SK-N-MC (cell line): ENCODE measurements around the gene LMBRD2.

ENCODE experiments used
- DNase-seq: peaks from one replicate; pipeline ENCODE4 v3.0.0-alpha.2; 2011; ENCODE audit warnings: low read depth, low spot score
- H3K27ac ChIP-seq: fragments of 200-600 bp; sonication (generic); 2 replicates; pipeline ENCODE4 v1.5.1; 2016; ENCODE audit warnings: mixed run types
- H3K36me3 ChIP-seq: fragments of 200-600 bp; sonication (generic); 2 replicates; pipeline ENCODE4 v1.6.1; 2017; ENCODE audit warnings: antibody characterized with exemption, low read length, mixed read lengths; ENCODE audit not compliant: insufficient read depth
- H3K4me3 ChIP-seq: fragments of 200-600 bp; sonication (generic); 2 replicates; pipeline ENCODE4 v1.5.1; 2016
- H3K9ac ChIP-seq: fragments of 200-600 bp; sonication (generic); 2 replicates; pipeline ENCODE4 v1.8.0; 2017; ENCODE audit warnings: mixed run types, mixed read lengths; ENCODE audit not compliant: insufficient read length
- H3K9me3 ChIP-seq: fragments of 200-600 bp; sonication (generic); 2 replicates; pipeline ENCODE4 v1.6.1; 2017; ENCODE audit warnings: low read depth, mild to moderate bottlenecking, antibody characterized with exemption, low read length, moderate library complexity, mixed read lengths
- EZH2 ChIP-seq: fragments of 200-600 bp; sonication (generic); IDR thresholded peaks from one replicate; pipeline ENCODE4 v1.6.1; 2017; ENCODE audit warnings: antibody characterized with exemption
- FOXP2 ChIP-seq: optimal IDR thresholded peaks from 2 replicates; pipeline ENCODE3; 2011; ENCODE audit warnings: mild to moderate bottlenecking, moderate library complexity; ENCODE audit not compliant: insufficient read depth; ENCODE audit errors: extremely low read length, control extremely low read depth
- POLR2AphosphoS5 ChIP-seq: IDR thresholded peaks from 2 replicates; pipeline ENCODE4 v1.6.1; 2012; ENCODE audit warnings: mild to moderate bottlenecking, low read depth, low read length, borderline replicate concordance

The LMBRD2 gene

DNA sequence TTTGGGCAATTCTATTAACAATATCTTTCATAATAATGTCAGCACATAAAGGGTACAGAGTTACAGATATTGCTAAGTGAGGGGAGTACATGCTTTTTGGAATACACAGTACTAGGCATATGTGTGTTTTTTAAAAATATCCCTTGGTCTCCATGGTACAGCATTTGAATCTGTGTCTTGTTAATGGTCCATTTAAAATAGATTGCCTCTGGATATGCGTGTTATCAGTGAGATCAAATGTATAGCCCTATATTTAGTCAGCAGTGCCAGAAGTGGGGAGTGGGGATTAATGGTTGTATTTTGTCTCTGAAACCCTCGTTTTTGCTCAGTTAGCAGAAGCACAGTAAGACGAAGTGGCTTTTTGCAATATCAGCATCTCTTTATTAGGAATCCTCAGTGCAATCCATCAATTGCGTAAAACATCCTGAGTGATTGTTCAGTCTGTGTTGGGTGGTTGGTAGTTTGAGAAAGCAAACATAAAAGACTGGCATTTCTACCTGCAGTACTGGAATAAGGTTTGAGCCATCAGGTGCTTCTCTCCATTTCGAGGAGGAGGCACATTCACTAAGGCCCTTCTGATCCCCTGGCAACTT is 19.2 kb upstream of the LMBRD2 start:
- no peak for TF ChIP-seq EZH2
- TF ChIP-seq FOXP2 = no peak
- TF ChIP-seq POLR2AphosphoS5 = no peak
- no peaks in the 10 kb centered on the region for H3K9me3 ChIP-seq
- no peak overlapping the region for H3K9ac ChIP-seq
- H3K4me3 ChIP-seq = no peak overlapping the region
- peak overlapping the region; percentile 56; the same call in 1 of the 2 replicates for H3K27ac ChIP-seq
- DNase-seq = no peak
- peaks cover 100% of the 10 kb centered on the region for H3K36me3 ChIP-seq

DNA sequence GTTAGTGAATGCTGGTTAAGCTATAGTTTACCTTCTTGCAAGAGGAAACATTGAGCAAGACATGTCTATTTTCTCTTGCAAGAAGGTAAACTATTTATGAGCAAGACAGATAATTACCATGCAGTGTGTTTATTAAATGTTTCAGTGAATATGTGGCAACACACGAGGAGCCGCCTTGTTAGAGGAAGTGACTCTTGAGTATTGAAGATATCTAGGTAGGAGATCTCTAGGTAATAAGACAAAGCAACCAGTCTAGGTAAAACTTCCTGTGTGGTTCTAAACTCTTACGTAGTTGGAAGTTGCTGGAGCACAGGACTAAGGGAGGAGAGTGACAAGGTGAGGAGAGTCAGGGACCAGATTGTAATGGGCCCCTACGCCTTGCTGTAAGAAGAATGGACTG is 17.1 kb upstream of the LMBRD2 start:
- Histone ChIP-seq H3K9ac (no peak overlapping the region), H3K4me3 (no peak overlapping the region), H3K27ac (no peak overlapping the region), H3K9me3 (no peaks in the 10 kb centered on the region), H3K36me3 (peaks cover 100% of the 10 kb centered on the region)
- DNase-seq = no peak
- no peak for TF ChIP-seq POLR2AphosphoS5
- TF ChIP-seq FOXP2 = no peak
- TF ChIP-seq EZH2 = no peak

GRCh38 chr5:36164461-36164860 is 12.8 kb upstream of the LMBRD2 start:
- no peak overlapping the region for H3K4me3 ChIP-seq
- H3K27ac ChIP-seq = no peak overlapping the region
- peaks cover 100% of the 10 kb centered on the region for H3K36me3 ChIP-seq
- H3K9me3 ChIP-seq = no peaks in the 10 kb centered on the region
- TF ChIP-seq POLR2AphosphoS5 = no peak
- TF ChIP-seq EZH2 = no peak
- no peak for TF ChIP-seq FOXP2
- H3K9ac ChIP-seq = no peak overlapping the region
- DNase-seq = no peak

GRCh38 chr5:36162810-36163486 is 11.3 kb upstream of the LMBRD2 start:
- no peak for TF ChIP-seq POLR2AphosphoS5
- TF ChIP-seq EZH2 = no peak
- no peak for TF ChIP-seq FOXP2
- no peak overlapping the region for H3K27ac ChIP-seq
- no peak overlapping the region for H3K9ac ChIP-seq
- no peak overlapping the region for H3K4me3 ChIP-seq
- no peaks in the 10 kb centered on the region for H3K9me3 ChIP-seq
- no peak for DNase-seq
- peaks cover 99% of the 10 kb centered on the region for H3K36me3 ChIP-seq

GRCh38 chr5:36161361-36161760 is 9.7 kb upstream of the LMBRD2 start:
- H3K4me3 ChIP-seq = no peak overlapping the region
- no peak for DNase-seq
- H3K9me3 ChIP-seq = no peaks in the 10 kb centered on the region
- H3K27ac ChIP-seq = no peak overlapping the region
- no peak overlapping the region for H3K9ac ChIP-seq
- H3K36me3 ChIP-seq = peaks cover 99% of the 10 kb centered on the region
- no peak for TF ChIP-seq POLR2AphosphoS5
- TF ChIP-seq EZH2 = no peak
- no peak for TF ChIP-seq FOXP2

- Histone ChIP-seq H3K4me3 (no peak overlapping the region), H3K9ac (no peak overlapping the region), H3K9me3 (no peaks in the 10 kb centered on the region), H3K27ac (no peak overlapping the region), H3K36me3 (peaks cover 99% of the 10 kb centered on the region)
- DNase-seq = no peak
- TF ChIP-seq EZH2 (no peak), FOXP2 (no peak), POLR2AphosphoS5 (no peak)
These were observed 8.9 kb upstream of the LMBRD2 start for GRCh38 chr5:36160617-36161016.

GRCh38 chr5:36158144-36158543 is 6.5 kb upstream of the LMBRD2 start:
- H3K9me3 ChIP-seq = no peaks in the 10 kb centered on the region
- peak overlapping the region; percentile 94 for H3K27ac ChIP-seq
- H3K9ac ChIP-seq = no peak overlapping the region
- H3K4me3 ChIP-seq = peak overlapping the region; percentile 20; the same call in 1 of the 2 replicates
- peak; percentile 47 for DNase-seq
- no peak for TF ChIP-seq POLR2AphosphoS5
- peak; percentile 9 for TF ChIP-seq FOXP2
- peaks cover 99% of the 10 kb centered on the region for H3K36me3 ChIP-seq

GRCh38 chr5:36156619-36157018 is 4.9 kb upstream of the LMBRD2 start:
- Histone ChIP-seq H3K27ac (peak overlapping the region; percentile 94), H3K36me3 (peaks cover 90% of the 10 kb centered on the region), H3K9ac (no peak overlapping the region), H3K4me3 (peak overlapping the region; percentile 41), H3K9me3 (no peaks in the 10 kb centered on the region)
- no peak for DNase-seq
- TF ChIP-seq FOXP2 (no peak), POLR2AphosphoS5 (no peak)

DNA sequence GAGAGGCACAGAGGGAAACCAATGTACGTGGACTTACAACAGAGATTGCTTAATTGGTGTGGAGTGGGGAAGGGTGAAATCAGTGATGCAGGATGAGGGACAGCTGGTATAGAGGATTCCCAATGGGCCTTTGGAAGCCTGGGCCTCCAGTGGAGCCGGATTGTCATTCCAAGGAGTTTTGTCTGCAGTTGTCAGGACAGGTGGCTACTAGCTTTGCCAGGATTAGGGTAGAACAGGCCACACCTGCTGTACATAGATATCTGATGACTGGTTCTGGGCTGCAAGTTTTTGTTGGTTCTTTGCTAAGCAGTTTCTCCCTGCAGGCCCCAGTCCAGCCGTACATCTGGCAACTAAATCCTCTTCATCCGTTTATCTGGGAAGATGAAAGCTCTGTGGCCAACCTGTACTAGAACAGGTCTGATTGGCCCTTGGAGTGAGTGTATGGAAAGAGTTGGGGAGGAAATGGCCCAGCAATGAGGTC is 4.5 kb upstream of the LMBRD2 start:
- H3K36me3 ChIP-seq = peaks cover 85% of the 10 kb centered on the region
- DNase-seq = no peak
- H3K4me3 ChIP-seq = peak overlapping the region; percentile 41
- no peak for TF ChIP-seq EZH2
- TF ChIP-seq FOXP2 = no peak
- no peak for TF ChIP-seq POLR2AphosphoS5
- no peaks in the 10 kb centered on the region for H3K9me3 ChIP-seq
- H3K9ac ChIP-seq = no peak overlapping the region
- peak overlapping the region; percentile 94 for H3K27ac ChIP-seq
